ENCODE data around the gene GRAMD1A.
"Not testable (repeated sequence)": the region's sequence is repeated elsewhere in the genome, so short reads cannot be mapped to it uniquely, and the experiment has no call there.

Gene GRAMD1A

DNA sequence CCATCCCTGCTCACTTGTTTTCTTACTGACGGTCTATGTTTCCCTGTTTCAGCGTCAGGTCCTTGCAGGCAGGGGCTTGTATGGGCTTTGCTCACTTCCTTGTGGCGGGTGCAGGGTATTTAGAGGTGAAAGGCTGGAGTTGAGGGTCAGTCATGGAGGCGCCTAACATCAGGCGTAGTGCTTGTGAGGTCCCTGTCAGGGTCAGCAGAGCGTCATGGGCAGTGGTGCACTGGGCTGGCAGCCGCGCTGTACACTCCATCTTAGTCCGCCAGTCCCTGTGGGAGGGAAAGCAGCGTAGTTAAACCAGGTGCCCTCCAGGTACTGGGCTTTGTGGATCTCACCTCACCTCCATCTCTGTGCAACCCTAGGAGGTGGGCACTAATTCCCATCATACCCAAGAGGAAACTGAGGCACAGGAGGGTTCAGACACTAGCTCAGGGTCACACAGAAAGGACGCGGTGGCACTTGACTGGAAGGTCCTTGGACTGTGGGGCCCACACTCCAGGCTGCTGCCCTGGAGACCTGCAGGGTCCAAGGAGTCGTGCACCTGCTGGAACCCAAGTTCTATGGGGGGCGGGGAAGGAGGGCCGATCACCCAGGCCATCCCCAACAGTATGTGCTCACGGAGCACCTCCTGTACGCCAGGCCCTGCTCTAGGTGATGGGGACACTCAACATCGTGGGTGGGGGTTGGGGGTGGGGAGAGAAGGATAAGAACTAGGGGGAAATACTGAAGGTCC lies 4.6 kb downstream of the GRAMD1A start:
- no peak for DNase-seq

DNA sequence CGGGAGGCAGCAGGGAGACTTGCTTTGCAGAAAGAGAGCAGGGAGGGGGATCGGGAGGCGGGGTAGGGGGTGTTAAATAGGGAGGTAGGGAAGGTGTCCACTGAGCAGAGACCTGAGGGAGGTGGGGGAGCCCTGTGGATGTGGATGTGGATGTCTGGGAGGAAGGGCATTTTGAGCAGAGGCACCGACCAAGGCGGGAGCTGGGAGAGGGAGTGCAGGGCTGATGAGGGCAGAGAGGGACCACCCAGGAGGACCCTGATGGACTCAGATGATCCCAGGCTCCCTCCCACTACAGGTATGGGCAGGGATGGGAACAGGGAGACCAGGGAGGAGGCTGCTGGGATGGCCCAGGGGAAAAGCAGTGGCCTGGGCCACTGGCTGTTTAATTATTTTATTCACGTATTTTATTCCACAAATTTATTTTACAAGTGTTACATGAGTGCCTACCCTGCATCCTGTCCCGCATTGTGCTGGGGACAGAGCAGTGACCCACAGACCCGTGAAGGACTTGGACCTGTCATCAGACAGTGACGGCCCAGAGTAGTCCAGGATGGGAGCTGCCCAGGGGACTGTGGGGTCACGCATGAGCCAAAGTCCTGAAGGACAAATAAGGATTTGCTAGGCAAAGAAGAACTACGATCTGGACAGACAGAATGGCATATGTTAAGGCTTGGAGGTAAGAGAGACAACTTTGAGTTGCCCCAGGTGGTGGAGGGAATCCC lies 5.3 kb downstream of the GRAMD1A start:
- no peak for DNase-seq

DNA sequence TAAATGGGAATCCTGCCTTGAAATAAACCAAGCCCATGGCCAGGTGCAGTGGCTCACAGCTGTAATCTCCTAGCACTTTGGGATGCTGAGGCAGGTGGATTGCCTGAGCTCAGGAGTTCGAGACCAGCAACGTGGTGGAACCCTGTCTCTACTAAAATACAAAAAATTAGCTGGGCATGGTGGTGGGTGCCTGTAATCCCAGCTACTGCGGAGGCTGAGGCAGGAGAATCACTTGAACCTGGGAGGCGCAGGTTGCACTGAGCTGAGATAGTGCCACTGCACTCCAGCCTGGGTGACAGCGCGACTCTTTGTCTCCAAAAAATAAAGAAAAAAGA lies 5.9 kb downstream of the GRAMD1A start:
- DNase-seq, result not testable (repeated sequence)

DNA sequence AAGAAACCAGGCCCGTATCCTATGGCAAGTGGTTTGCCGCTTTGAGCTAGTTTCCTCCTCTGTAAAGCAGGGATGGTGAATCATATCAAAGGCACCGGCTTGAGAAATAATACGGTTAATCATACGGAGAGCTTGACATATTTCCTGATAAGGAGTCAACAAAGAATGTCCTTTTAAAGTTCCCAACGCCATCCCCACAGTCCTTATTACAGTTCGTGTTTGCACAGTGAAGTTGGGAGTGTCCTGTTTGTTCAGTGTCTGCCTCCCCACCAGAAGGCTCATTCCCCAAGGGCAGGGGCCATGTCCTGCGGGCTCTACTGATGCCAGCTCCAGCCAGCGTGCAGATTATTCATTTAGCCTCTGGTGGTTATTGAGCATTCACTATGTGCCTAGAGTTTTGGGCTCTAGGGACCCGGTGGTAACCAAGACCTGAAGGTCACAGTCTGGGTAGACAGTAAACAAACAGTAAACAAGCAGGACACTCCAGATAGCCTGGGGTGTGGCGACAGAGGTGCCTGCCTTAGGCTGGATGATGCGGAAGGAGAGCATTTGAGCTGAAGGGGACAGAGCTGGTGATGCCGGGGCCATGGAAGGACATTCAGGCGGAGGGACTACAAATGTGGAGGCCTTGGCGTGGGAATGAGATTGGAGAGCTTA lies 6.3 kb downstream of the GRAMD1A start:
- no peak for DNase-seq

DNA sequence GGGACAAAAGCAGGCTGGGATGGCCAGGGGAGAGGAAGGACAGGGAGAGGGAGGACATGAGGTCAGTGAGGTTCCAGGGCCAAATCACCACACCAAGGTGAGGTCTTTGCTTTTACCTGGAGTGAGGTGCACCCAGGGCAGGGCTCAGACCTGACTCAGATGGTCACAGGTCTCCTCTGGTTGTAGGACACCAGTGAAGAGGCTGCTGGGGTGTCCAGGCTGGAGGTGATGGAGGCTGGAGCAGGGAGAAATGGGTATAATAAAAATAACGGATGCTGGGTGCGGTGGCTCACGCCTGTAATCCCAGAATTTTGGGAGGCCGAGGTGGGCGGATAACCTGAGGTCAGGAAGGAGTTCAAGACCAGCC lies 6.9 kb downstream of the GRAMD1A start:
- DNase-seq, result no peak

DNA sequence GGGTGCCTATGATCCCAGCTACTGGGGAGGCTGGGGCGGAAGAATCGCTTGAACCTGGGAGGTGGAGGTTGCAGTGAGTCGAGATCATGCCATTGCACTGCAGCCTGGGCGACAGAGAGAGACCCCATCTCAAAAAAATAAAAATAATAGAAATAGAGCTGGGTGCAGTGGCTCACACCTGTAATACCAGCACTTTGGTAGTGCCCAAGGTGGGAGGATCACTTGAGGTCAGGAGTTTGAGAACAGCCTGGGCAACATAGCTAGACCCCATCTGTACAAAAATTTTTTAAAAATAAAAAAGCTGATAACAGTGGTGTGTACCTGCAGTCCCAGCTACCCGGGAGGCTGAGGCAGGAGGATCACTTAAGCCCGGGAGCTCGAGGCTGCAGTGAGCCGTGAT lies 7.3 kb downstream of the GRAMD1A start:
- not testable (repeated sequence) for DNase-seq

DNA sequence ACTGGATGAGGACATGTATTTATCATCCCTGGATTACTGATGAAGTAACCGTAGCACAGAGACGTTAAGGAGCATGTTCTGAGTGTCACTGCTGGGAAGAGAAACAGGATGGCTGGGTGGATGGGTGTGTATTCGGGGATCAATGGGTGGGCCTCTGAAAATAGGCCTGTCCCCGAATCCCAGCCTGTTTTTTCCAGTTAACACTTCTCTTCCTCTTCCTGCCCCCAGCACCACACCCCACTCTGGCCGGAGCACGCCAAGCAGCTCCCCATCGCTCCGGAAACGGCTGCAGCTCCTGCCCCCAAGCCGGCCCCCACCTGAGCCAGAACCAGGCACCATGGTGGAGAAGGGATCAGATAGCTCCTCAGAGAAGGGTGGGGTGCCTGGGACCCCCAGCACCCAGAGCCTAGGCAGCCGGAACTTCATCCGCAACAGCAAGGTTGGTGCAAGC lies 8.8 kb downstream of the GRAMD1A start:
- no peak for DNase-seq

DNA sequence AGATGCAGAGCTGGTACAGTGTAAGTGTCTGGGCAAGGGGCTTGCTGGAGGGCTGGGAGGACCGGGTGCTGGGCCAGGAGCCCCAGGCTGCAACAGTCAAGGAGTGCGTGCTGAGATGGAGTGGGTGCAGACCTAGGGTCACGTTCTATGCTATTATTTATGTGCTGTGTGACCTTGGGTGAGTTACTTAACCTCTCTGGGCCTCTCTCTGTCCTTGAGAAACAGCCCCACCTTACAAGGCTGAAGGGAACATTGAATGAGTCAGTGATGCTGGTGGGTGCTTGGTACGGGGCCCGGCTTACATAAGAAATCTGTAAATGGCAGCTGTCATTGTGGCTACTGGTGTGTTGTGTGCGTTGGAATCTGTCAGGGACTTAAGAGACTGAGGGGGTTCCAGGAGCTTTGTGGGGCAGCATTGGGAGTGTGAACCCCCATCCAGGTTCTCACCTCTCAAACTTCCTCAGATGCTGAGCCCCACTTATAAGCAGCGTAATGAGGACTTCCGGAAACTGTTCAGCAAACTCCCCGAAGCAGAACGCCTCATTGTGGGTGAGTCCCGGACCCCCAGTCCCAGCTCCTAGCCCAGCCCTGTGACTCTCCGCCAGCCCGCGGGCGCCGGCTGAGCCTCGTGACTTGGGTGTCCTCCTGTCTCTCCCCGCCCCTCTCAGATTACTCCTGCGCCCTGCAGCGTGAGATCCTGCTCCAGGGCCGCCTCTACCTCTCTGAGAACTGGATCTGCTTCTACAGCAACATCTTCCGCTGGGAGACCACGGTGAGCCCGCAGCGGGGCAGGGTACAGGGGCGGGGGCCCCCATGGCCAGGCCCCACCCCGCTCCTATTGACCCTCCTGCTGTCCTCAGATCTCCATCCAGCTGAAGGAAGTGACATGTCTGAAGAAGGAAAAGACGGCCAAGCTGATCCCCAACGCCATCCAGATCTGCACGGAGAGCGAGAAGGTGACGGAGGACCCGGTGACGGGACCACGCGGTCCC lies 9.6 kb downstream of the GRAMD1A start:
- no peak for DNase-seq

DNA sequence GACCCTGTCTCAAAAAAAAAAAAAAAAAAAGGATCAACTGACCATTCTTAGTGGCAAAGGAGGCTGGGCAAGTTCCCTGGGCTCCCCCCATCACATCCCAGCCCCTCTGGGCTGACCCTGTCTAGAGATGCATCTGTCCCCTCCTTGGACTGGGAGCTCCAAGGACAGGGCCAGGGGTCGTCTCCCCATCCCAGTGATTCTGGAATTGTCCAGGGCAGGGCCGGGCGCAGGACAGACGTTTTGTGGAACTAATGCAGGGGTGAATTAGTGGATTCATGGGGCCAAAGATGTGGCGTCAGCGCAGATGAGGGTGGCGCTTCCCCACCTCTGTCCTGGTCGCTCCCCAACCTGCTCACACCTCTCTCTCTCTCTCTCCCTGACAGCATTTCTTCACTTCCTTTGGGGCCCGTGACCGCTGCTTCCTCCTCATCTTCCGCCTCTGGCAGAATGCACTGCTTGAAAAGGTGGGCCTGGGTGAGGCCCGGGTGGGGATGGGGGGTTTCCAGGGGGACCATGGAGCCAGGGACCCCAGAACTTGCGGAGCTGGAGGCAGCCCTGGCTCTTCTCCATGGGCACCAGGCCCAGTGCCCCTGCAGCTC lies 11.1 kb downstream of the GRAMD1A start:
- DNase-seq, result no peak

DNA sequence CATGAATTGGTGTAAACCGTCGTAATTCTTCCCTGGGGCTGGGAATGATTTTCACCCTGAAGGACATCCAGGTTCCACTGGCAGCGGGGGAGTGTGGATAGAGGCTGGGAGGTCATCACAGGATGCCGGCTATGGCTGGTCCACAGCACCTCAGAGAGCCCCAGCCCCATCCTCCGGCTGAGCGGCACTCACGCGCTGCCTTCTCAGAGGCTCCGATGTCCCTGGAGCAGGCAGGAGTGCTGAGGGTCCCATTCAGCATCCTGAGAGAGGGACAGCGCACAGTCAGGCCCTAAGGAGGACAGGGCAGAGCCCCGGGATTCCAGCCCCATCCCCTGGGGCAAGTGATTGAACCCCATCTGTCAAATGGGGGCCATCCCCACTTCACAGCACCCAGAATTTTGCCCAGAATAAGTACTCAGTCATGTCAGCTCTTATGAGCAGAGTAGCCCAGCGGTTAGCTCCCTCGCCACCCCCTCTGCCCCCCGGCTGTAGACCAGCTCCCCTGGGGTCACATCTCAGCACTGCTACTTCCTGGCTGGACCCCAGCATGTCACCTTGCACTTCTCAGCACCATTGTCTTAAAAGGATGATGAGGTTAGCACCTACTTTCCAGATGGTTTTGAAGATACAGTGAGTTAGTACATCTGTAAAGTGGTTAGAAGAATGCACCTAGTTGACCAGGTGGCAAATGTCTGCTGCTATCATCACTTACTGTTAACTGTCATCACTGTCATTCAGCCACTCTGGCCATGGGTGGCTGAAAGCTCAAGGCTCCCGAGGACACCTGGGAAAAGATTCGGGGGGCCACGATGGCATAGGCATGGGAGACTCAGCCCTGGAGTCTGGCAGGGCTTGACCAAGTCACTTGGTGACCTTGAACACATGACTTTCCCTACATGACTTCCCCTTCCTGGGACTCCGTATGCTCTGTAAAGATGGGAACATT lies 11.9 kb downstream of the GRAMD1A start:
- no peak for DNase-seq

DNA sequence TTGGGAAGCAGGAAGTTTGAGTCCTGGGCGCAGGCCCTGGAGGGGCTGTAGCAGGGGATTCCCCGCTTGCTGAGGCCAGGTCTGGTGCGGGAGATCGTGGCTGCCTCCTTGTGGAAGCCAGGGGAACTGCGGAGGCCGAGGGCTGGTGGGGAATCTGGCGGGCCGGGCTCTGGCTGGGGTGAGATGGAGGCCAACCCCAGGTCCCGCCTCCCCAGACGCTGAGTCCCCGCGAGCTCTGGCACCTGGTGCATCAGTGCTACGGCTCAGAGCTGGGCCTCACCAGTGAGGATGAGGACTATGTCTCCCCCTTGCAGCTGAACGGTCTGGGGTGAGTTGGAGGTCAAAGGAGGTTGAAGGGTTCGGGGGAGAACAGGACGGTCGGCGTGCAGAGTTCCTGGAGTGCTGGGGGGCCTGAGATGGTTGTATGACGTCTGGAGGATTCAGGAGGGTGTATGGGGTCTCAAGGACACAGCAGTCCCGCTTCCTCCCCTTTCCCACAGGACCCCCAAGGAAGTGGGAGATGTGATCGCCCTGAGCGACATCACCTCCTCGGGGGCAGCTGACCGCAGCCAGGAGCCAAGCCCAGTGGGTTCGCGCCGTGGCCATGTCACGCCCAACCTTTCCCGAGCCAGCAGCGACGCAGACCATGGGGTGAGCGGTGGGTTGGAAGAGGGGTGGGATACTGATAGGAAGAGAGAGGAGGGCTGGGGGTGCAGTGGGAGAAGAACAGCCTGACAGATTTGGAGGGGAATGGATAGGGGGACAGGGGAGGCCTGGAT lies 13.1 kb downstream of the GRAMD1A start:
- DNase-seq, result no peak

DNA sequence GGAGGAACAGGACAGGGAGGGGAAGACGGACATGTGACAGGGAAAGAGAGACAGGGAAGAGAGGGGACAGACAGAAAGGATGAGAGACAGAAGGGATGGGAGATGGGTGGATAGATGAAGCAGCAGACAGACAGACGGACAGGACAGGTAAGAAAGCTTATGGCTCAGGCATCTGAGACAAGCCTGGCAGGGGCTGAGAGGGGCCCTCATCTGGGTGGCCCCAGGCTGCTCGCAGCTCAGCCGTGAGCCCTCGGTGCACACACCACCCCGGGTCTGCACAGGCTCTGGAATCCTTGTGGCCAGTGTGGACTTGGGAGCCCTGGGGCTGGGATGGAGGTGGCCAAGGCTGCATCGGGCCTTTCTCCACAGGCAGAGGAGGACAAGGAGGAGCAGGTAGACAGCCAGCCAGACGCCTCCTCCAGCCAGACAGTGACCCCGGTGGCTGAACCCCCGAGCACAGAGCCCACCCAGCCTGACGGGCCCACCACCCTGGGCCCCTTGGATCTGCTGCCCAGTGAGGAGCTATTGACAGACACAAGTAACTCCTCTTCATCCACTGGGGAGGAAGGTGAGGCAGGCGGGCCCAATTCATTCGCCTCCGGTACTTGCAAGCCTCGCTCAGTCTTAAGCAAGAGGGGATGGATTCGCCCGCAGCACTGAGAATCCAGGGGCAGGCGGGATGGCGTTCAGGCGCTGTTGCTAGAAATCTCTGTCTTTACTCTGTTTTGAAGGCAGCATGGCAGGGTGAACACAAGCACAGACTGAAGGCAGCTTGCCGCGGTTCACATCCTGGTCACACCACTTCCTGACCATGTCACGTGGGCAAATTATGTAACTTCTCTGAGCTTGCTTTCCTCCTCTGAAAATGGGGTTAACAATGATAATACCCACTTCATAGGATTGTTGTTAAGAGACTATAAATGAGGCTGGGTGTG lies 14.0 kb downstream of the GRAMD1A start:
- DNase-seq, result no peak

DNA sequence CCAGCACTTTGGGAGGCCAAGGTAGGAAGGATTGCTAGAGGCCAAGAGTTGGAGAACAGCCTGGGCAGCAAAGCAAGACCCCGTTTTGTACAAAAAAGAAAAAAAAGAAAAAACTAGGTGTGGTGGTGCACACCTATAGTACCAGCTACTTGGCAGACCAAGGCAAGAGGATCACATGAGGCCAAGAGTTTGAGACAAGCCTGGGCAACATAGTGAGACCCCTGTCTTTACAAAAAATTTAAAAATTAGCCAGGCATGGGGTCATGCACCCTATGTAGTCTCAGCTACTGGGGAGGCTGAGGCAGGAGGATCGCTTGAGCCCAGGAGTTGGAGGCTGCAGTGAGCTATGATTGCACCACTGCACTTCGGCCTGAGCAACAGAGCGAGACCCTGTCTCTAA lies 14.7 kb downstream of the GRAMD1A start:
- DNase-seq, result not testable (repeated sequence)

DNA sequence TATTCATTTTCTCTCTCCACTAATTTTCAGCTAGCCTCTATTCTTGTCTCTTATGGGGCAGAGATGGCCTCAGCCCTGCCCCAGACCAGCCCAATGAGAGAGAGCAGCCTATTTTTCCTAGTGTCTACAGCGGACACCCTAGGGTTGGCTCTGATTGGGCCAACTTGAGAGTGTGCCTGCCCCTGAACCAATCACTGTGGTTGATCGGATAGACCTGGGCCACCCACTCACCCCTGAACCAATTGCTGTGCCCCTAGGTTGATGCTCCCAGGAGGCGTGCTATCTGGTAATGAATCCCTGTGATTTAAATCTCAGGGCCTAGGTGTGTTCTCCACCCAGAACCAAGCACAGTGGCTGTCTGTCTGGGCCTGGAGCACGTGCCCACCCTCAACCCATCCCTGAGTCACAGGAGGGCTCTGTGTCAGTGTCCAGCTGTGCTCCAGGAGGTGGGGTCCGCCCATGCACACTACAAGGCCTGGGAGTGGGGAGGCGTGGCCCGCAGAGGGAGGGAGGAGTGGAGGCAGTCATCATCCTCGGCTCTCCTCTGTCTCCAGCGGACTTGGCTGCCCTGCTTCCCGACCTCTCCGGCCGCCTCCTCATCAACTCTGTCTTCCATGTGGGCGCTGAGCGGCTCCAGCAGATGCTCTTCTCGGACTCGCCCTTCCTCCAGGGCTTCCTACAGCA lies 15.3 kb downstream of the GRAMD1A start:
- no peak for DNase-seq

DNA sequence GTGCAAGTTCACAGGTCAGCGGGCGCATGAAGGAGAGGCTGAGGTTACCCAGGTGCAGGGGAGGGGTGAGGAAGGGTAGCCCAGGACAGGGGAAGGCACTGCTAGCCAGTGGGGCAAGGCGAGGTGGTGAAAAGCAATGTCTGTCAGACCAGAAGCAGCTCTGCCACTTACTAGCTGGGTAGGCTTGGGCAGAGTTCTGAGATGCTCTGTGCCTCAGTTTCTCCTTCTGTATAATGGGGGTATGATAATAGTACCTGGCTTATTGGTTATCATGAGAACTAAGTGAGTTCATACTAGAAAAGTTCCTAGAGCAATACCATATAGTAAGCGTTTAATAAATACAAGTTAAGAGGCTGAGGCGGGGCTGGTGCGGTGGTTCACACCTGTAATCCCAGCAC lies 15.8 kb downstream of the GRAMD1A start:
- no peak for DNase-seq

DNA sequence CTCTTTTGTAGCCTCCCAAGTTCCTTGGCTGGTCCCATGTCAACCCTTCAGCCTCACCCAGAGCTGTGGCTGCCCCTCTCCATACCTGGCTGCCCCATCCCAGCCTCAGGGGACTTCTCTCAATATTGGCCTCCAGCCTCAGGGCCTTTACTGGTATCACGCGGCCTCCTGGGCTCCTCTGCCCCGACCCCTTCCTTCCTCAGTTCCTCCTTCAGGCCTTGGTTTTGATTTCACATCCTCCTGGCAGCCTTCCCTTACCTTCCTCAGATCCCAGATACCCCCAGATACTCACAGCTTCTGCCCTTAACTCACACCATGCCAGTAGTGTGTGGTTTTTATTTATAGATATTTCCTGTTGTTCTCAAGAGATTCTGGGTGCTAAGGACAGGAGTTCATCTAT lies 17.4 kb downstream of the GRAMD1A start:
- DNase-seq, result no peak

DNA sequence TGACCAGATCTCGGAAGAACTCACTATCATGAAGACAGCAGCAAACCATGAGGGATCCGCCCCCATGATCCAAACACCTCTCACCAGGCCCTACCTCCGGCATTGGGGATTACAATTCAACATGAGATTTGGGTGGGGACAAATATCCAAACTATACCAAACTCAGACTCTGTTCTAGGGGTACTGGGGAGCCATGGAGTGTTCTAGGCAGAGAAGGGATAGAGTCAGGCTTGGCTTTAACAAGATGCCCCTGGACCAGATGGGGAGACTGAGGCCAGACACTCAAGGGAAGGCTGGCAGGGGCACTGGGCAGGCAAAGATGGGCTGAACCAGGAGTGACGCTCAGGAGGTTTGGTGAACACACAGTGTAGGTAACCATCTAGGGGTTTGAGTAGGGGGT lies 18.3 kb downstream of the GRAMD1A start:
- DNase-seq, result no peak

DNA sequence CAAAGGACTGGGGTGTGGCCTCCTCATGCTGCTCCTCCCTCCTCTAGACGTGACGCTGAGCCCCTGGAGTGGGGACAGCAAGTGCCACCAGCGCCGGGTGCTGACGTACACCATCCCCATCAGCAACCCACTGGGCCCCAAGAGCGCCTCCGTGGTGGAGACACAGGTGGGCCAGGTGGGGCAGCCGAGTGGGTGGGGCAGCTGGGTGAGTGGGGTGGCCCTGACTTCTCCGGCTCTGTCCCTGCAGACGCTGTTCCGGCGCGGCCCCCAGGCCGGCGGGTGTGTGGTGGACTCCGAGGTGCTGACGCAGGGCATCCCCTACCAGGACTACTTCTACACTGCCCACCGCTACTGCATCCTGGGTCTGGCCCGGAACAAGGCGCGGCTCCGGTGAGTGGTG lies 19.0 kb downstream of the GRAMD1A start:
- no peak for DNase-seq

DNA sequence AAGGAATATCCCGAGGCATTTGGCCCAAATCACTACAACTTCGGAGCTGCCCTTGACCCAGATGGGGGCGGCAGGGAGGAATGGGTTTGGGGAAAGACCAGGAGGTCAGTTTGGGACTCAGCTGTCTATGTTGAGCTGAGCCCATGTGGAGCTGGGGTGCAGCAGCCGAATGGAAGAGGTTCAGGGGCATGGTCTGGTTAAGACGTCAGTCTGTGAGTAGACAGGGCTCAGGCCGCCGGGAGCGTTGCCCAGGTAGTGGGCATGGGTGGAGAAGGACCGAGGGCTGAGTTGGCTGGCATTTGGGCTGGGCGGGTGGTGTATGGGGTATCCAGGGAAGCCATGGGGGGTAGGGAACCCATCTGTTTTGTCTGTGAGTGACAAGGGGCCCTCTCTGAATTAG lies 20.9 kb downstream of the GRAMD1A start:
- no peak for DNase-seq

Measured in NCI-H2081 treated with DMSO at 0.1 percent for 48 hours (cell line).